RKO (cell line): ENCODE results near the gene PPP1R36.
"Not testable (repeated sequence)": the region's sequence is repeated elsewhere in the genome, so short reads cannot be mapped to it uniquely, and the experiment has no call there.

Source experiments
- DNase-seq: peaks from one replicate; pipeline ENCODE4 v3.0.0-alpha.2; 2016; ENCODE audit warnings: low spot score

PPP1R36 gene

GRCh38 chr14:64566651-64567122 lies 16.9 kb downstream of the PPP1R36 start:
- no peak for DNase-seq

DNA sequence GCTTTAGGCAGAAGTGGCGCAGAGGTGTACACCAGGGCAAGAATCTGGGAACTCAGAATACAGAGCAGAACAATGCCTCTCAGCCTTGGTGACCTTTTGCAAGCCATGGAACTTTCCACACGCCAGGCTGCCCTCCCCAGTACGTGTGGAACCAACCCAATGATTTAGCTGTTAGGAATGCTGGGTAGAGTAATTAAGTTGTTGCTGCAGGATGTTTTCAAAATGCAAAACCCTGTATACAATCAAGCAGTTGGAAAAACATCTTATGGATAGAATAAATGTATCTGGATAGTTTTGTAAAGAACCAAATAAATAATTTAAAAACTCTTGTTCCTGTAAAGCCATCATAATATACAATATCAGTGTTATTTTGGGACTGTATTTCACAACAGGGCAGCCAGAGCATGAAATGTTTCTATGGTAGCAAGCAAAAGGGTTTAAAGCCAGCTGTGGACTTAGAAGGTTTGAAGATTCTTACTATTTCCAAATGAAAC lies 19.4 kb downstream of the PPP1R36 start:
- DNase-seq: peak; percentile 12

DNA sequence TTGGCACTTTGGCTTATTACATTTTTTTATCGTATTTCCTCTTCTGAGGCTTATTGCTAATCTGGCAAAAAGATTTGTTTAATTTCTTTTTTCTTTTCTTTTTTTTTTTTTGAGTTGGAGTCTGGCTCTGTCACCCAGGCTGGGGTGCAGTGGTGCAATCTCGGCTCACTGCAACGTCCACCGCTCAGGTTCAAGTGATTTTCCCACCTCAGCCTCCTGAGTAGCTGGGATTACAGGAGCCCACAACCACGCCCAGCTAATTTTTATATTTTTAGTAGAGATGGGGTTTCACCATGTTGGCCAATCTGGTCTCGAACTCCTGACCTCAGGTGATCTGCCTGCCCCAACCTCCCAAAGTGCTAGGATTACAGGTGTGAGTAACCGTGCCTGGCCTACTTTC lies 19.9 kb downstream of the PPP1R36 start:
- not testable (repeated sequence) for DNase-seq

GRCh38 chr14:64572386-64573104 lies 22.8 kb downstream of the PPP1R36 start:
- DNase-seq: no peak

GRCh38 chr14:64573109-64573508 lies 23.3 kb downstream of the PPP1R36 start:
- DNase-seq: no peak

GRCh38 chr14:64574371-64575107 lies 24.8 kb downstream of the PPP1R36 start:
- no peak for DNase-seq

DNA sequence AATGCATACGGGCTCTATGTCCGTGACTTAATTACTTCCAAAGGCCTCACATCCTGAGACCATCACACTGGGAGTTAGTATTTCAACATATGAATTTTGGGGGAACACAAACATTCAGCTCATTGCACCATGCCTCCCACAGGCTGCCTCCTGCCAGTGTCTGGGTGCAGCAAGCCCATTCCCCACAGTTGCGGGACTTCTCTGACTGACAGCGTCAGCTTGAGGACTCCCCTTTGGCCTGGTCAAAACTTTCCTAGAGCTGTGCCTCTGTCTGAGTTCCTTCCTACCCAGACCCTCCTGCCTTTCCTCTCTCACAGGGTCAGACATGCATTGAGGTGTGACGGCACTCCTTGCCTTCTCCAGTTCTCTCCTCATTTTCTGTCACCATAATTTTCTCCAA lies 27.4 kb downstream of the PPP1R36 start:
- no peak for DNase-seq

GRCh38 chr14:64580467-64580866 lies 30.7 kb downstream of the PPP1R36 start:
- DNase-seq: no peak

- DNase-seq: no peak
These were observed 31.6 kb downstream of the PPP1R36 start for GRCh38 chr14:64581363-64581762.

DNA sequence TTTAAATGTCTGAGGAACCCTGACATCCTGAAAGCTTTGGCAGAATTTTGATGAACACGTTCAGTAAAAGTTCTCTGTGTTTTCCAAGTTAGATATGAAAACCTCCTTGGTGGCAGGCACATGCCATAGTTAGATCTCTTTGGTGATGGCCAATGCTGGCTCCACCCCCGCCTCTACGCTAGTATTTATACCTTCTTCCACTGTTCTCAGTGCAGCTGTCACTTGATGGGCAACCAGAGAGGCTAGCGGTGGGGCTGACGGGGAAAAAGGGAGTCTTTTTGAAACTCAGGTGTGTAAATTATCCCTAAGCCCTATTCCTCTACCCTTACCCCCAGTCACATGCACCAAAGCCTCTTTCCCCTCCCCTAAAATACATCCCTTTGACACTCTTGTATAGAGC lies 32.1 kb downstream of the PPP1R36 start:
- DNase-seq: no peak

- no peak for DNase-seq
These were observed 34.4 kb downstream of the PPP1R36 start for GRCh38 chr14:64584190-64584589.

GRCh38 chr14:64591809-64592208 lies 42.0 kb downstream of the PPP1R36 start:
- DNase-seq: no peak

DNA sequence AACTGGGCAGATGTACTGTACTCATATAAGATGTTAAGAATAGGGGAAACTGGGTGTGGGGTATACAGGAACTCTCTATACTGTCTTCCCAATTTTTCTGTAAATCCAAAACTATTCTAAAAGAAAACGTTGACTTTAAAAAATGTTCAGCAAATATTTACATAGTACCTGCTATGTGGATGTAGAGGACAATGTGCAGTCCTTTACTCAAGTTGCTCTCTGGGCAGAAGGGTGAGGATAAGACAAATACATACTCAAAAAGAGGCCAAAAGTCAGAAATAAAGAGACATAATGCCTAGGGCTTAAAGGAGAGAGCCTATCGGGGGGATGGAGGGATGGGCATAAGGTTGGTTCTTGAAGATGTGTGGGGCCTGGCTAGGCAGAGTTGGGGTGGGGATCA lies 44.7 kb downstream of the PPP1R36 start:
- no peak for DNase-seq

- no peak for DNase-seq
These were observed 48.6 kb downstream of the PPP1R36 start for GRCh38 chr14:64598404-64598803.

DNA sequence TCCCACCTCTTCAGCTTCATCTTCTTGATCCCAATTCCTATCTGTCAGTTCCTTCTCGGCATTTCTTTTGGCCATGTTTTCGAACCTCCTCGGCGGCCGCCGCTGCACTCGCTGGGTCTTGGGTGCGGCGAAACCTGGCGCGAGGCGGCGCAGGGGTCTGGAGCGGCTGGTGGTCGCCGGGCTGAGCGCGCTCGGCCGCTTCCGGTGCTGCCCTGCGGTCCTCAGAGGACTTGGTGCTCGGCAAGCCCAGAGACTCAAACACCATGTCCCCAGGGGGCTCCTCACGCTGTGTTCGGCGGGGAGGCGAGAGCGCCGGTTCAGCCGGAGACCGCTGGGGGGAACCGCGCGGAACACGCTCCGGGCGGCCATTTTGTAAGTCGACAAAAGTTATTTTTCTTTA lies 51.8 kb downstream of the PPP1R36 start:
- DNase-seq: no peak

- no peak for DNase-seq
These were observed 53.1 kb downstream of the PPP1R36 start for GRCh38 chr14:64602826-64603225.

- DNase-seq: peak; percentile 18
These were observed 54.2 kb downstream of the PPP1R36 start for GRCh38 chr14:64604001-64604400.

DNA sequence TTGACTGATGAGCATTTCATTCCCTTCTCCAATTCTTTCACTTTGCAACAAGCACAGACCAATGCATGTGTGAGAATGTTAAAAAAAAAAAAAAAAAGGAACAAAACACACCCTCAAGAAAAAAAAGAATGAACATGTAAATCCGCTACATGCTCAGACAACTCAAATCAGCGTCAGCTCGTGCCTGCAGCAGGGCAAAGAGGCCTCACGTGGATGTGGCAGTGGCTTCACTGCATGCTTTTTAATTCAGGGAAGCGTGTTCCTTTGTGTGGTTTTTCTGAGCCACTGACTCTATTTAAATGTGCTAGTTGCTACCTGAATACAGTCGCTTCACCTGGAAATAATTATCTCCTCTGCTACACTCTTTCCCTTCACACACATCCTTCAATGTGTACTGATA lies 55.1 kb downstream of the PPP1R36 start:
- DNase-seq: no peak

- DNase-seq: no peak
These were observed 56.3 kb downstream of the PPP1R36 start for GRCh38 chr14:64605926-64606685.

DNA sequence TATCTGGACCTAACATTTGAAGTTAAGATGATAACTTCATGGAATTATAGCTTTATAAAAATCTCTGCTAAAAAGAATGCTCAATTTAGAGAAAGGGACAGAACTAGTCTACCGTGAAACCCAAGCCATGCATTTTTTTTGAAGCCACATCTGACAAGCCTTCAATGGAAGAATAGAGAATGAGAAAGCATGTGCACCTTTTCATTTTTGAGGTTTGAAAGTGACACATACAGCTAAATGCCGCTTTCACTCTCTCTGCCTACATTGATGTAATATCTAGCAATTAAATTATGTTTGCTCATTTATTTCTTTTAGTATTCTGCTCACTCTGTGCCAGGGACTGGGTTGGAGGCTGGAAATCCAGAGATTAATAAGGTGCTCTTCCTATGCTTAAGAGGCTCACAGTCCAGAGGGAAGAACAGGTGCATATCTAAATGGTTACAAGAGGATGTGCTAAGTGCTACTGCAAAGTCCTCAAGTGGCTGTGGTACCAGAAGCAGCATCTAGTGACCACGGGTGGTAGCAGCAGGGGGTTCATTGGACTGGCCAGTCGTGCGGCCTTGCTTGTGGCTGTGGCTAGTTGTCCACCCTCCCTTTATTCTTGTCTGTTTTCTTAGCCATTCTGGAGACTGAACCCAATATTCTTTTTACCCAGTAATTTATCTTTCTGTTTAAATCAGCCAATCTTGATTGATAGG lies 60.4 kb downstream of the PPP1R36 start:
- DNase-seq: no peak

GRCh38 chr14:64611358-64612020 lies 61.7 kb downstream of the PPP1R36 start:
- DNase-seq: no peak

DNA sequence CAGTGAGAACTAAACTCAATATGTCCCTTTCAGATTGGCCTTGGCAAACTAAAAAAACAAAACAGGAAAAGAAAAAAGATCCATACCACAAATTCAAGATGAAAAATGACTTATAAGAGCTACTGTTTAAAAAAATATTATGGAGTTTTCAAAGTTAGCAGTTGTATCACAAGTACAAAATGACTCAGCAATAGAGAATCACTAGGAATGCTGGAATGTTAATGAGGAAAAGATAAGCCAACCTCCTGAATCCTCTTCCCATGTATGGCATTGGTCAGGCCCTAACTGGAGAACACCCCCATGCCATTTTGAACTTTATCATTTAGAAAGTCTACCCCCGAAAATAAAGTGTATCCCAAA lies 62.2 kb downstream of the PPP1R36 start:
- DNase-seq: no peak
